Fibroblast of skin of right quadriceps (primary cell): ENCODE measurements around the gene TRMT10C.
"Not testable (repeated sequence)": the region's sequence is repeated elsewhere in the genome, so short reads cannot be mapped to it uniquely, and the experiment has no call there.

Experiments used
- DNase-seq: peaks from one replicate; pipeline ENCODE4 v3.0.0-alpha.2; 2013

Gene TRMT10C

GRCh38 chr3:101561630-101562328 lies at the start of gene TRMT10C:
TSS of gene TRMT10C (plus strand) at chr3:101561868. CDS start at chr3:101564782, 2,914 bp downstream.
- peak; percentile 92 for DNase-seq

- no peak for DNase-seq
These were observed 49.3 kb upstream of the TRMT10C start for GRCh38 chr3:101512396-101512645.

- DNase-seq: peak; percentile 84
These were observed 48.8 kb upstream of the TRMT10C start, which contains the start of gene SENP7 for GRCh38 chr3:101512646-101513418. TSS of gene SENP7 (minus strand) at chr3:101513212. CDS start at chr3:101513130, 82 bp downstream.

- no peak for DNase-seq
These were observed 48.2 kb upstream of the TRMT10C start for GRCh38 chr3:101513419-101513986.

GRCh38 chr3:101518421-101518871 lies 43.2 kb upstream of the TRMT10C start:
- no peak for DNase-seq

GRCh38 chr3:101519685-101520365 lies 41.8 kb upstream of the TRMT10C start:
- no peak for DNase-seq

GRCh38 chr3:101521211-101521701 lies 40.4 kb upstream of the TRMT10C start:
- no peak for DNase-seq

- no peak for DNase-seq
These were observed 34.2 kb upstream of the TRMT10C start for GRCh38 chr3:101527441-101527840.

GRCh38 chr3:101527906-101528305 lies 33.8 kb upstream of the TRMT10C start:
- DNase-seq: no peak

- no peak for DNase-seq
These were observed 31.6 kb upstream of the TRMT10C start for GRCh38 chr3:101529816-101530685.

- no peak for DNase-seq
These were observed 31.0 kb upstream of the TRMT10C start for GRCh38 chr3:101530686-101531047.

- no peak for DNase-seq
These were observed 30.1 kb upstream of the TRMT10C start for GRCh38 chr3:101531473-101532086.

GRCh38 chr3:101532783-101533602 lies 28.7 kb upstream of the TRMT10C start:
- no peak for DNase-seq

- no peak for DNase-seq
These were observed 28.1 kb upstream of the TRMT10C start for GRCh38 chr3:101533603-101533968.

- no peak for DNase-seq
These were observed 26.4 kb upstream of the TRMT10C start for GRCh38 chr3:101535221-101535620.

- DNase-seq: no peak
These were observed 25.4 kb upstream of the TRMT10C start for GRCh38 chr3:101536266-101536665.

GRCh38 chr3:101536955-101537354 lies 24.7 kb upstream of the TRMT10C start:
- DNase-seq: not testable (repeated sequence)

- no peak for DNase-seq
These were observed 18.7 kb upstream of the TRMT10C start for GRCh38 chr3:101542957-101543356.

- no peak for DNase-seq
These were observed 17.4 kb upstream of the TRMT10C start for GRCh38 chr3:101544161-101544850.

- no peak for DNase-seq
These were observed 13.1 kb upstream of the TRMT10C start for GRCh38 chr3:101548527-101549105.
